GM19372 (cell line): ENCODE results near the gene TLX1.
"Not testable (repeated sequence)": the region's sequence is repeated elsewhere in the genome, so short reads cannot be mapped to it uniquely, and the experiment has no call there.

ENCODE experiments used
- ATAC-seq: cut with Tn5 transposase; IDR thresholded peaks from one replicate; pipeline ENCODE4 v1.9.1; 2021; ENCODE audit warnings: mild to moderate bottlenecking, low read depth, moderate library complexity; ENCODE audit not compliant: unreplicated experiment

The TLX1 gene

DNA sequence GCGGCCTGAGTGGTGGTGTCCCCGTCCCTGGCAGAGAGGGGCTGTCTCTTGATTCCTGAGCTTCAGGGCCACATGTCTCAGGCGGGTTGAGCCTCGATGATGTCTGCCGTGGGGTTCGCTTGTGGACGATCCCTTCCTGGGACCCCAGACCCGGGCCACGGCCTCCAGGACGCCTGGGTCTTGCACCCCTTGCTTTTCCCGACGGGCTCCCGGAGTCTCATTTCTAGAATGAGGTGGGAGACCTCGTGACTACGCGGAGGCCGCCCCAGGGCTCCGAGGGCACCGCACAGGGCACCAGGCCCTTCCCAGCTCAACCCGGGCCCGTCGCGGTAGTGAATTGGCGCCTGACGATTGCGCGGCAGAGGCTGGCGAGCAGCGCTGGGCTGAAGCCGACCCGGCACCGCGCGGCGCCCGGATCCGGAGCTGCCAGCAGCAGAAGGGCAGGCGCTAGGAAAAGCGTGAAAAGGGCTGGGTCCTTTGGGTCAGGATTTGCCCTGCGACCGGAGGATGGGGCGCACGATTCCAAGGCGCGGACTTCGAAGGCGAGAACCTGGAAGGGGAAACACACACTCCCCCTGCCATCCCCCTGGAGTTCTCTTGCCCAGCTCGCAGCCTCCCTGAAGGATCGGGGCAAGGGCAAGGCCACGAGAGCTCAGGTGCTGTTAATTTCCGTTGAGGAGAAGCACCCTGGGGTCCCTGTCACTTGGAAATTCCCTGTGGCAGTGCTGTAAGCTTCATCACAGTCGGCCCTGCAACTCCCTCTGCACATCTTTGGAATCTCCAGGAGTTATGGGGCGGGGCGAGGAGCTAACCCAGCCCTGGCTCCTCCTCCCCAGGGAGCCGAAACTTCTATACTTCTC, 15.5 kb downstream of the TLX1 start:
- ATAC-seq: no peak

DNA sequence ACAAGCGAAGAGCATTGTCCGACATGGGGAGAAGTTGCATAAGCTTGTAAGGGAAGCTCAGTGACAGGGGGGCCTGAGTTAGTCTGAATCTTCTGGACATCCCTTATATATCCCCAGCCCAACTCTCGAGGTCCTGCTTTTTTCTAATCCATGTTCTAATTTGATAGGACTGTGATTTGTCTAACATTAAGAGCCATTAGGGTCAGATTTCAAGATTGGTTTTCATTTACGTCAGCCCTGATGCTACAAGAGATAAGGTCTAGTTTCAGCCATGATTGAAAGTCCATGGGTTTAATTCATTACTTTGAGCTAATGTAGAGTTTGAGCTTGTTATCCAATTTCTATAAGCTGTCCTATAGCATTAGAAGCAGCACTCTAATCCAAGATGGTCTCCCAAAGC, 20.3 kb downstream of the TLX1 start:
- ATAC-seq: no peak

DNA sequence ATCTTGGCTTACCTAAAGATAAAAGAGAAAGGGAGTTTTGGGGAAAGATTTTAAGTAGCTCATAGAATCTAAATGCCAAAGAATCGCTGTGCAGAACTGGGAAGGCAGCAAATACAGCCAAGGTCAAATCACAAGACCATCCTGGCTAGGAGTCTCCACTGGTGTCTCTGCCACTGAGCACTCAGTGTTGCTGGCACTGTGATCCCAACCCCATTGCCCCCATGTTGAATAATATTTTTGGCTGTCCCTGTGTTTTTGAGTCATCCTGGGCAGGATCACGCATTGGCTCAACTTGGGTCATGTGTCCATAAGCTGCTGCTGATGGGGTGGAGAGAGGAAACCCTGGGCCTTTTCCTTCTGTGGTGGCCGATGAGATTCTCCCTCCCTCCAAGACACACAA, 21.2 kb downstream of the TLX1 start:
- ATAC-seq: no peak

DNA sequence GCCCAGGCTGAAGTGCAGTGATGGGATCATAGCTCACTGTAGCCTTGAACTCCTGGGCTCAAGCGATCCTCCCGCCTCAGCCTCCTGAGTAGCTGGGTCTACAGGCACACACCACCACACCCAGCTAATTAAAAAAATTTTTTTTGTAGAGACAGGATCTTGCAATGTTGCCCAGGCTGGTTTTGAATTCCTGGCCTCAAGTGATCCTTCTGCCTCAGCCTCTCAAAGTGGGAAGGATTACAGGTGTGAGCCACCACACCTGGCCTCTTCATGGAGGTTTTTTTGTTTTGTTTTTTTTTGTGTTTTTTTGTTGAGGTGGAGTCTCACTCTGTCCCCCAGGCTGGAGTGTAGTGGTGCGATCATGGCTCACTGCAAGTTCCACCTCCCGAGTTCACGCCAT, 23.4 kb downstream of the TLX1 start:
- not testable (repeated sequence) for ATAC-seq

DNA sequence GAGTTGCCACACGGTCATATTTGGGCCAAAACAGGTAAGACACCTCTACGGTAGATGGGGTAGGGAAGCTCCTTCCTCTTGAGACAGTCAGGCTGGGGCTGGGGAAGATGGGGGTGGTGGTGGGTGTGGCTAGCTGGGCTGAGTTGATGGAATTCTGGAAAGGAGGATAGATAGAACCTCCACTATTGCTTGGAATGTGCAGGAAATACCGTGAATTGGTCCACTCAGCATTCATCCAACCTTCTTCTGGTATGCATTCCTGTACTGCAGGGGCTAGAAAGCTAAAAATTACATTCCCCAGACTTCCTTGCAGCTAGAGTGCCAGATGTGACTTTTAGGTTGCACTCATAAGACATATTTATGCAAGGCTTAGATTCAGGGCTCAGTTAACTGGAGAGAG, 24.8 kb downstream of the TLX1 start:
- ATAC-seq: no peak

DNA sequence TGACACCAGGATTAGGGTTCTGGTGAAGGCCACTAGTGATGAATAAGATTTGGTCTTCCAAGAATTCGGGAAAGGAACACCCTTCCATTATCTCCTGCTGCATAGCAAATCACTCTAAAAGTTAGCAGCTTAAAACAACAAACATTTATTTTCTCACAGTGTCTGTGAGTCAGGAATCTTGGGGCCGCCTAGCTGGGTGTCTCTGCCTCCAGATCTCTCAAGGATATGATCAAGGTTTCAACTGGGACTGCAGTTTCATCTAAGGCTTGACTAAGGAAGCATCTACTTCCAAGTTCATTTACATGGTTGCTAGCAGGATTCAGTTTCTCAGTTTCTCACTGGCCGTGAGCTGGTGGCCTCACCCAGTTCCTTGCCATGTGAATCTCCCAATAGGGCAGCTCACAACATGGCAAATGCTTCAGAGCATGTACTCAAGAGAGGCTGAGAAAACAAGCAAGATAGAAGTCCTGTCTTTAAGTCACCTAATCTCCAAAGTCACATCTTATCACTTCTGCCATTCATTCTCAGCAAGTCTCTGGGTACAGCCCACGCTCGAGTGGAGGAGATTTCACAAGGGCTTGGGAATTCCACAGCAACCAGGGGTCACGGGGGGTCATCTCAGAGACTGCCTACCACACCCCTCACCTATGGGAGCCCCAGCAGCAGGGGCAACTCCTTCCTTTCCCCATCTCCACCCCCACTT, 26.8 kb downstream of the TLX1 start:
- no peak for ATAC-seq

DNA sequence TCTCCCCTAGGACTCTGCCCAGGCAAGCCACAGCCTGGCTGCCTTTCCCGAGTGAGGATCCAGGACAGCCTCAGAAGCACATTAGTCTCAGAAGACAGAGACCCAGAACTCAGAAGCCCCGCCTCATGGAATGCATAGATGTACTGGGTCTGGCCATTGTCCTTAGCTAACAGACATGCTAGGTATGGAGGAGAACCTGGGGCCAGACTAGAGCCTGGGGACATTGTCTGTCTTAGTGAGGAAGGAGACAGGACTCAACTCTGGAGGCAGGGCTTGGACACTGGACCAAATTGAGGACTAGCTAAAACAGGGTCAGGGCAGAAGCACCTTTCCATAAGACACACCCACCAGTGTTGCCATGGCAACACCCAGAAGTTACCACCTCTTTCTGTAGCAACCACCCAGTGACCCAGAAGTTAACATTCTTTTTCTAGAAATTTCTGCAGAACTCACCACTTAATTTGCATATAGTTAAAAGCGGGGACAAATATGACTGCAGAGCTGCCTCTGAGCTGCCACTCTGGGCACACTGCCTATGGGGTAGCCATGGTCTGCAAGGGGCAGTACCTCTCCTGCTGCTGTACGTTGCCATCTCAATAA, 27.5 kb downstream of the TLX1 start:
- no peak for ATAC-seq

DNA sequence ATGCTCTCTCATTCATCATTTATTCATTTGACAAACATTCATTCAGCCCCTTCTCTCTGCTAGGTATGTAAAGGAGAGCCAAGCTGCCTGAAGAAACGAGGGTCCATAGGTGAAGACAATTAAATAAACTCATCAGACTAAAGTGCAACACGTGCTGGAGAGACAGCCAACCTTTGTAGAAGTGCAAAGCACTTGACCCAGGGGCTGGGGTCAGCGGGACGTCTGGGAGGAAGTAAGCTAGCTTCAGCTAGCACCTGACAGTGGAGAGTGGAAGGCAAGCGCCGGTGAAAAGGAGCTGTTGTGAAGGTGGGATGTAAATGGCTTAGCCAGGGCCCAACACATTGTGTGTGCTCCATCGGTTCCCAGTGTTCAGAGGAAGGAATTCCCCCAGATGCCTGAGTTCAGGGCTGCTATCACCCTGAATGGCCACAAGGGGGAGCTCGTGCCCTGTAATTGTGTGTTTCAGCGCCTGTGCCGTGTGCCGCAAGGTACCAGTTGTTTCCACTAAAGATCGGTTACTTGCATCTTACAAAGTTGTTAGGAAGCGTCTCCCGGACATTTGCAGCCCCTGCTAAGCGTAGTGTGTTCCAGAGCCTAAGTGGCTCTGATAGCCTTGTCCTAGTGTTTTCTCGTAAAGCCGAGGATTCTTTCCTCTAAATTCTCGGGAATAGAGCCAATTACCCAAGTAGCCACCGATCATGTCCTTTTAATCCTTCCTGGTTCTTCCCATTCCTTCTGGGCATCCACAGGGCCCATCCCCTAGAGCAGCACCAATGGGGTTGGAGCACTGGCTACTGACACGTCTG, 30.6 kb downstream of the TLX1 start:
- no peak for ATAC-seq

DNA sequence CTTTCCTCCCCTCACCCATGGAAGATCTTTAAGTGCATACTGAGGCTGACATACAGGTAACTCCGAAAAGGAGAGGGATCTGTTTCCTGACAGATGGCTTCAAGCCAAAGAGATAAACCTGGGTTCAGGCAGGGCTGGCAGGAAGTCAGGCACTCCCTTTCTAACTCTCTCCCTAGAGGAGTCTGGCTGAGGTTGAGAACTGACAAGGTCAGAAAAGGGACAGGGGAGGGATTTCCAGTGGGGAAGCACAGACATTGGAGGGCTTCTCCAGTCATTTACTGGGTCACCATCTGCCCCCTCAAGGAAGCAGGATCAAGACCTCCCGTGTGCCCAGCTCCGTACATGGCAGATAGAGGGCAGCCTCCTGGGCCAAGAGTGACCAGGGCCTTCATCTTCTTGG, 31.6 kb downstream of the TLX1 start:
- ATAC-seq: no peak

DNA sequence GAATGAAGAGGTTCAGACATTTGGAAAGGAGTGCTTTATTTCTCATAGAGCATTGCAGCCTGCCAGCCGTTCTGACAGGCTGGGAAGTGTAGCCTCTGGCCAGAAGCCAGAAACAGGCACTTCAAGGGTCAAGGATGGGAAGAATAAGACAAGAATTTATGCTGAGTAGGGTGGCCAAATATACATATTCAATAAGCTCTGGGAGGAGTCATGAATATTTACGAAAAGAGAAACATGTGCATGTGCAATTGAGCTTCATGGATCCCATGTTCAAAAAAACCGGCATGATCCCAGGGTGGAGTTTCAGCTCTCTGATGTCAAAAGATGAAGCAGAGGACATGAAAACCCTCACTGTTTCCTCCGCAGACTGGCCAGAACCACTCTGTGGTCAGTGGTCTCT, 32.9 kb downstream of the TLX1 start:
- no peak for ATAC-seq

DNA sequence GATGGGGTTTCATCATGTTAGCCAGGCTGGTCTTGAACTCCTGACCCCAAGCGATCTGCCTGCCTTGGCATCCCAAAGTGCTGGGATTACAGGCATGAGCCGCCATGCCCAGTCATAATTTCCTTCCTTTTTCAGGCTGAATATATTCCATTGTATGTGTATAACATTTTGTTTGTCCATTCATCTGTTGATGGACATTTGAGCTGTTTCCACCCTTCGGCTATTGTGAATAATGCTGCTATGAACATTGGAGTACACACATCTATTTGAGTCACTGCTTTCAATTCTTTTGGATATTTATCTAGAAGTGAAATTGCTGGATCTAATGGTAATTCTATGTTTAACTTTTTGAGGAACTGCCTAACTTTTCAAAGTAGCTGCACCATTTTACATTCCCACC, 34.6 kb downstream of the TLX1 start:
- ATAC-seq: no peak

DNA sequence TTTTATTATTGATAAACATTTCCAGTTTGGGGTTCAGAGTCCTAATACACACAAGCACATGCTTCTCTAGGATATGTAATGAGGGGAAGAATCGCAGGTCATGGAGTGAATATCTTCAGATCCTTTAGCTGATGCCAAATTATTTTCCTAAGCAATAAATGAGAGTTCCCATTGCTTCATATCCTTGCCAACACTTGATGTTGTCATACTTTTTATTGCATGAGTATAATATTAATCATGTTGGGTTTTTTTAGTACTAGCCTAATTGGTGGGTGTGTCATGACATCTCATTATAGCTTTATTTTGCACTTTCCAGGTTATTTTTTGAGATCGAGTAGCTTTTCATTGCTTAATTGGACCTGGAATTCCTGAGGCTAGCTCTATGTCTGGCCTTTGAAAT, 35.3 kb downstream of the TLX1 start:
- ATAC-seq: no peak

DNA sequence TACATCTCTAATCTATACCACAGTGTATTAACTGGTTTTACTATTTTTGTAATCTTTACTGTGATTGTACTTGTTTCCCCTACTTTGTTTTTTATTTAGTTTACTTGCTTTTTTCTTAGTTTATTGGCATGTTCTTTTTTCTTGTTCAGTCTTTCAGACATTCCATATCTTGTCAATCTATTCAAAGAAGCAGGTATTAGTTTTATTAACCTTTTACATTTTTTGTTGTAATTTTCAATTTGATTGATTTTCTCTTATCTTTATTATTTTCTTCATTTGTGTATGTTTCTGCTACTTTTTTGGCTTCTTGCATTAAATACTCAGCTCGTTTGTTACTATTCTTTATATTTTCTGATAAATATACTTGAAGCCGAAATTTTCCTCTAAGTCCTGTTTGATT, 41.6 kb downstream of the TLX1 start:
- no peak for ATAC-seq

DNA sequence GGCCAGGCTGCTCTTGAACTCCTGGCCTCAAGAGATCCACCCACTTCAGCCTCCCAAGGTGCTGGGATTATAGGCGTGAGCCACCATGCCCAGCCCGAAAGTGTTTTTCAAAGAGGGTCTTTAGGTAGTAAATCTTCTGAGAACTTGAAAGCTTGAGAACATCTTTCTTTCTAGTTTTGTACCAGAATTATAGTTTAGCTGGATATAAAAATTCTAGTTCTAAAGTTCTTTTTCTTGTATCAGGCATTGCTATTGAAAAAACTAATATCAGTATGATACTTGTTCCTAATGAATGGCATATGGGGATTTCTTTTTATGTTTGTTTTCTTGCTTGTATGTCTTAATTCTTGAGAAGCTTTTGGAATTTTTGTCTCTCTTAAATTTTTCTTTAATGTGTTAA, 43.2 kb downstream of the TLX1 start:
- ATAC-seq: no peak

DNA sequence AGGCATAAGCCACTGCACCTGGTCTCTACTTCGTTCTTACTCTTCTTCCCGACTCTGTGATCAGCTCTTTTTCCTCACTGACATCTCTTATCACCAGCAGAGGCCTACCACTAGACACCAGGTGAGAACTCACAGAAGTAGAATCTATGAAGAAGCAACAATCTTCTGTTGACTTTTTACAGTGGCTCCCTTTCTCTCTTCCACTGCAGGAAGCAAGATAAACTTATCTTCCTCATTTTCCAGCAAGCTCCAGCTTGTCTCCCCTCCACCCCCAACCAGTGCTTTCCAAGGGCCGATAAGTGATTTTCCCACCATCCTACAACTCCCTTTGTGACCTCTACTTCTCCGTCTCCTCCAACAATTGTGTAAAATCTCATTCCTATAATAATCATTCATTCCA, 45.5 kb downstream of the TLX1 start:
- no peak for ATAC-seq

DNA sequence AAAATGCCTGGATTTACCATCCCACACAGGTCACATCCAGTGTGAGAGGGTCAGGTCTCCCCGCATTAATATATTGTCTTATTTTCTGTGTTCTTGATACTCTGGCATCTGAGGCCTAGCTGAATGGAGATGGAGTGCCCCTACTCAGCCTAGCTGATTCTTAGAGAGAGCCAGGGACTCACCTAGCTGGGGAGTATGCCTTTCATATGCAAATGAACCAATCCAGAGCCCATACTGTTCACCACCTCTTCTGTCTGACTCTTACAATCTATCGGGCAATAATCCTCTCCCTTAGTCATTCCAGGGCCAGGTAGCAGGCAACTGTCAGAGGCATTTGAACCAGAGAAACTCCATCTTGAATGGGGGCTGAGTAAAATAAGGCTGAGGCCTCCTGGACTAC, 51.8 kb downstream of the TLX1 start:
- no peak for ATAC-seq

DNA sequence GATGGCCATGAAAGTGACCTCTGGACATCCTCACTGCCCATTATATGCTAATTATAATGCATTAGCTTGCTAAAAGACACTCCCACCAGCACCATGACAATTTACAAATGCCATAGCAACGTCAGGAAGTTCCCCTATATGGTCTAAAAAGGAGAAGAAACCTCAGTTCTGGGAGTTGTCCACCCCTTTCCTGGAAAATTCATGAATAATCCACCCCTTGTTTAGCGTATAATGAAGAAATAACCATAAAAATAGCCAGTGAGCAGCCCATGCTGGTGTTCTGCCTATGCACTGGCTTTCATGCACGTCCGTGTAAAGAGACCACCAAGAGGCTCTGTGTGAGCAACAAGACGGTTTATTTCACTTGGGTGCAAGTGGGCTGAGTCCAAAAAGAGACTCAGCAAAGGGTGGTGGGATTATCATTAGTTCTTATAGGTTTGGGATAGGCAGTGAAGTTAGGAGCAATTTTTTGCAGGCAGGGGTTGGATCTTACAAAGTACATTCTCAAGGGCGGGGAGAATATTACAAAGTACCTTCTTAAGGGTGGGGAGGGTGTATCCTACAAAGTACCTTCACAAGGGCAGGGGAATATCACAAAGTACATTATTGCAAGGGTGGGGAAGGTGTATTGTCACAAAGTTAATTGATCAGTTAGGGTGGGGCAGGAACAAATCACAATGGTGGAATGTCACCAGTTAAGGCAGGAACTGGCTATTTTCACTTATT, 52.5 kb downstream of the TLX1 start:
- ATAC-seq: no peak
